Measurements from ENCODE around the gene ABCF2. TPM values are rescaled to one million over a fixed set of nuclear protein-coding genes. Genes with fewer than 3 reads are reported as not detected.

ABCF2 gene
- polyA plus RNA-seq, 1 donor (not counting 4 experiments of a cell fraction or from before 2014, with no cell fraction given), result 33.3 TPM

DNA sequence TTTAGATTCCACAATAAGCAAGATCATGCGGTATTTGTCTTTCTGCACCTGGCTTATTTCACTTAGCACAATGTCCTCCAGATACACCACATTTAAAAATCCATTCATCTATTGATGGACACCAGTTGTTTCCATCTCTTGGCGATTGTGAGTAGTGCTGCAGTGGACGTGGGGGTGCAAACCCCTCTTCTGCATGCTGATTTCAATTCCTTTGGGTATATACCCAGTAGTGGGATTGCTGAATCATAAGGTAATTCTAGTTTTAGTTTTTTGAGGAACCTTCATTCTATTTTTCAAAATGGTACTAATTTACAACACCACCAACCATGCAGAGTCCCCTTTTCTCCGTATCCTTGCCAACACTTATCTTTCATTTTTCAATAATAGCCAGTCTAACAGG lies 38.0 kb downstream of the ABCF2 start:
- dilution Hi-C loops (cut with MboI; ENCODE audit: extremely low pct_ligation_motif_present, low sequenced_read_pairs), result no loop called here
- TF ChIP-seq EZH2 (IDR thresholded peaks at IDR 0.05; ENCODE audit: low read length), result no peak
- TF ChIP-seq, protein P1, sequence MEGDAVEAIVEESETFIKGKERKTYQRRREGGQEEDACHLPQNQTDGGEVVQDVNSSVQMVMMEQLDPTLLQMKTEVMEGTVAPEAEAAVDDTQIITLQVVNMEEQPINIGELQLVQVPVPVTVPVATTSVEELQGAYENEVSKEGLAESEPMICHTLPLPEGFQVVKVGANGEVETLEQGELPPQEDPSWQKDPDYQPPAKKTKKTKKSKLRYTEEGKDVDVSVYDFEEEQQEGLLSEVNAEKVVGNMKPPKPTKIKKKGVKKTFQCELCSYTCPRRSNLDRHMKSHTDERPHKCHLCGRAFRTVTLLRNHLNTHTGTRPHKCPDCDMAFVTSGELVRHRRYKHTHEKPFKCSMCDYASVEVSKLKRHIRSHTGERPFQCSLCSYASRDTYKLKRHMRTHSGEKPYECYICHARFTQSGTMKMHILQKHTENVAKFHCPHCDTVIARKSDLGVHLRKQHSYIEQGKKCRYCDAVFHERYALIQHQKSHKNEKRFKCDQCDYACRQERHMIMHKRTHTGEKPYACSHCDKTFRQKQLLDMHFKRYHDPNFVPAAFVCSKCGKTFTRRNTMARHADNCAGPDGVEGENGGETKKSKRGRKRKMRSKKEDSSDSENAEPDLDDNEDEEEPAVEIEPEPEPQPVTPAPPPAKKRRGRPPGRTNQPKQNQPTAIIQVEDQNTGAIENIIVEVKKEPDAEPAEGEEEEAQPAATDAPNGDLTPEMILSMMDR (optimal IDR thresholded peaks at IDR 0.05 in 1 of 3, IDR thresholded peaks at IDR 0.05 in 1 of 3, conservative IDR thresholded peaks at IDR 0.05 in 1 of 3; ENCODE audit: extremely low read depth in 1 of 3, insufficient read depth in 2 of 3, low read length in 3 of 3), result no peak
- H3K27ac ChIP-seq (ENCODE audit: control insufficient read depth, insufficient read depth, low read length), result no peak overlapping the region

DNA sequence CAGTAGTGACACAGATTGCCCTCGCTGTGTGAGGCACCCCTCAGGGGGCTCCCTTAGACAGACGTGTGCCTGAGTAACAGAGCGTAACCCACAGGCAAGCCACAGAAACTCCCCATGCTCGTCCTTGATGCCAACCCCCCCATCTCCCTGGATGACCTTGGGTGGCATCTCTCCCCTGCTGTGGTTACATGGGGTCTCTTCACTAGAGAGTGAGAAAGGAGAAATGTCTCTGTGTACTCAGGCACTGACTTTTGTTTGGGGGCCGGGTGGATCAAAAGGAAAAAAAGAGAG lies 38.8 kb downstream of the ABCF2 start:
- Histone ChIP-seq H3K4me3 (ENCODE audit: control insufficient read depth in 2 of 3, extremely low read depth in 1 of 3, insufficient read depth in 2 of 3, low read depth in 1 of 3, low read length in 3 of 3) (no peak overlapping the region), H4K20me1 (ENCODE audit: control insufficient read depth, extremely low read depth, insufficient read depth, low read length) (no peaks in the 10 kb centered on the region), H3K9ac (ENCODE audit: control insufficient read depth, extremely low read depth, insufficient read depth, low read length) (no peak overlapping the region), H2AFZ (ENCODE audit: control insufficient read depth, low read length) (no peak overlapping the region), H3K9me3 (ENCODE audit: control insufficient read depth, low read depth, low read length) (no peaks in the 10 kb centered on the region), H3K79me2 (ENCODE audit: control insufficient read depth, insufficient read depth, low read length) (no peaks in the 10 kb centered on the region), H3K4me1 (ENCODE audit: control insufficient read depth, extremely low read depth, insufficient read depth, low read length) (no peaks in the 10 kb centered on the region), H3K27me3 (ENCODE audit: control insufficient read depth, extremely low read depth, insufficient read depth, low read length) (peaks cover 21% of the 10 kb centered on the region), H3K4me2 (ENCODE audit: control insufficient read depth, extremely low read depth, insufficient read depth, low read depth, low read length) (no peak overlapping the region), H3K27ac (ENCODE audit: control insufficient read depth, insufficient read depth, low read length) (no peak overlapping the region), H3K36me3 (ENCODE audit: control insufficient read depth in 2 of 2, extremely low read depth in 1 of 2, insufficient read depth in 2 of 2, low read length in 2 of 2) (no peaks in the 10 kb centered on the region), H3K9me1 (ENCODE audit: control insufficient read depth, extremely low read depth, insufficient read depth, low read length) (no peaks in the 10 kb centered on the region)
- DNase-seq (ENCODE audit: low read depth, low spot score) (no peak), FAIRE-seq (no peak)
- dilution Hi-C loops (cut with MboI; ENCODE audit: extremely low pct_ligation_motif_present, low sequenced_read_pairs), result no loop called here
- TF ChIP-seq, protein P1 (optimal IDR thresholded peaks at IDR 0.05 in 1 of 3, IDR thresholded peaks at IDR 0.05 in 1 of 3, conservative IDR thresholded peaks at IDR 0.05 in 1 of 3; ENCODE audit: extremely low read depth in 1 of 3, insufficient read depth in 2 of 3, low read length in 3 of 3), result no peak
- no peak for TF ChIP-seq EZH2 (IDR thresholded peaks at IDR 0.05; ENCODE audit: low read length)

More for the DNA sequence above, 38.0 kb downstream of the ABCF2 start:
- H3K79me2 ChIP-seq (ENCODE audit: control insufficient read depth, insufficient read depth, low read length), result no peaks in the 10 kb centered on the region
- DNase-seq (ENCODE audit: low read depth, low spot score), result no peak
- H3K9ac ChIP-seq (ENCODE audit: control insufficient read depth, extremely low read depth, insufficient read depth, low read length), result no peak overlapping the region
- no peak for FAIRE-seq
- no peaks in the 10 kb centered on the region for H4K20me1 ChIP-seq (ENCODE audit: control insufficient read depth, extremely low read depth, insufficient read depth, low read length)
- H3K36me3 ChIP-seq (ENCODE audit: control insufficient read depth in 2 of 2, extremely low read depth in 1 of 2, insufficient read depth in 2 of 2, low read length in 2 of 2), result no peaks in the 10 kb centered on the region
- H3K4me3 ChIP-seq (ENCODE audit: control insufficient read depth in 2 of 3, extremely low read depth in 1 of 3, insufficient read depth in 2 of 3, low read depth in 1 of 3, low read length in 3 of 3), result no peak overlapping the region
- H3K4me2 ChIP-seq (ENCODE audit: control insufficient read depth, extremely low read depth, insufficient read depth, low read depth, low read length), result no peak overlapping the region
- H2AFZ ChIP-seq (ENCODE audit: control insufficient read depth, low read length), result no peak overlapping the region
- peaks cover 22% of the 10 kb centered on the region for H3K27me3 ChIP-seq (ENCODE audit: control insufficient read depth, extremely low read depth, insufficient read depth, low read length)
- H3K9me3 ChIP-seq (ENCODE audit: control insufficient read depth, low read depth, low read length), result no peaks in the 10 kb centered on the region
- no peaks in the 10 kb centered on the region for H3K9me1 ChIP-seq (ENCODE audit: control insufficient read depth, extremely low read depth, insufficient read depth, low read length)
- H3K4me1 ChIP-seq (ENCODE audit: control insufficient read depth, extremely low read depth, insufficient read depth, low read length), result no peaks in the 10 kb centered on the region

All from keratinocyte (primary cell).